GM18511 (cell line): ENCODE measurements around the gene RCOR2.
"Not testable (repeated sequence)": the region's sequence is repeated elsewhere in the genome, so short reads cannot be mapped to it uniquely, and the experiment has no call there.

Experiments used
- ATAC-seq: cut with Tn5 transposase; IDR thresholded peaks from one replicate; pipeline ENCODE4 v1.9.1; 2021; ENCODE audit warnings: mild to moderate bottlenecking, moderate library complexity; ENCODE audit not compliant: unreplicated experiment

Gene RCOR2

DNA sequence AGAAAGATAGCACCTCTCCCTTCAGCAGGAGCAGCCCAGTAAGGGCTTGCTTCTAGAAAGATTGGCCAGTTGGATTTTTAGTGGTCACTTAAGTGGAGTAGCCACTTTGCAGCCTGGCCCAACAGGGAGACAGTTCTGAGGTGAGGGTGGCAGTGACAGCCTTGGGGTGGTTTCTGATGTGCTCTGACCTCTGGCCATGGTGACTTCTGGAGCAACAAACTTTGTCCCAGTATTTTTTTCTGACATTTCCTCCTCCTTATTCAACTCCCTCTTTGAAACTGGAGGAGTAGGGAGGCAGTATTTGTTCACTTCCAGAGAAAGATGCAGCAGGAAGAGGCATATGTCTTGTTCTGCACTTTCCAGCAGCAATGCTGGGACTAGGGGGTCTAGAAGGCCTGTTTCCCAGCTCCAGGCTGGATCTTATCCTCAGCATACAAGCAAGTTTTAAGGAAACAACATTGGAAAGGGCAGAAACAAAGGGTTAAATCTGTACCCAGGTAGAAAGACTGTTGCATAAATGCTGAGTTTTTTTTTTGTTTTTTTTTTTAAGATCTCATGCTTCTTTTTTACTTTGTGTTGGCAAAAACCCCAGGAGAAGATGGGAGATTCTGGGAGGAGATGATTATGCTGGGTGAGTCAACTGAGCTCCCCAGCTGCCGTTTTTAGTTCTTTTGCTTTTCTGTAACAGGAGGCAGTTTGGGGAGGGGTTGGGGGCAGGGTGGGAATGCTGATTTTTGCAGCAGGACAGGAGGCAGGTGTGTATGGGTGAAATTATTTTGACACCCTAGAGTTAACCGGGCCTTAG is 37.2 kb downstream of the RCOR2 start:
- ATAC-seq, result no peak

DNA sequence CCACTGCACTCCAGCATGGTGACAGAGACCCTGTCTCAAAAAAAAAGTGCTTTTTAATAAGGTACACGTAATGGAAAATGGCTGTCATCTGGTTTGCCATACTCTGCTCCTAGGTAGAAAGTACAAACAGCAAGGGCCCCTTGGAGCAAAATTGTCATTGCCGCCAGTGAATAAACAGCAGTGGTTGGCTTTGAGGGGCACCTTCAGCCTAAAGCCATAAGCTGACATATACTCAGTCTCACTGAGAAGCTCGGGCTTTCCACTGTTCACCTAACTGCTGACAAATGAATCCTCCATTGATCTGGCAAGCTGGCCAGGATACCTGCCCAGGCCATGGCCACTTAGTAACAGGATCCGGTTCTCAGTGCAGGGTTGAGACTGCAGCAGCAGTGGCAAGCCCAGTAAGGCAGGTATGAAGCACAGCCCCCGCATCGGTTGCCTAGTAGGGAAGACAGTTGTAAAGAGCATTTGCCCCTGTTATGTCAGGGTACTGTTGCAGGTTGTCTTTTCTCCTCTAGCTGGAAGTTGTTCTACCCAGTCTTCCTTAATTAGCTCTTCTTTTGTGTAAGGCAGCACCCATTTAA is 39.2 kb downstream of the RCOR2 start:
- ATAC-seq, result no peak

DNA sequence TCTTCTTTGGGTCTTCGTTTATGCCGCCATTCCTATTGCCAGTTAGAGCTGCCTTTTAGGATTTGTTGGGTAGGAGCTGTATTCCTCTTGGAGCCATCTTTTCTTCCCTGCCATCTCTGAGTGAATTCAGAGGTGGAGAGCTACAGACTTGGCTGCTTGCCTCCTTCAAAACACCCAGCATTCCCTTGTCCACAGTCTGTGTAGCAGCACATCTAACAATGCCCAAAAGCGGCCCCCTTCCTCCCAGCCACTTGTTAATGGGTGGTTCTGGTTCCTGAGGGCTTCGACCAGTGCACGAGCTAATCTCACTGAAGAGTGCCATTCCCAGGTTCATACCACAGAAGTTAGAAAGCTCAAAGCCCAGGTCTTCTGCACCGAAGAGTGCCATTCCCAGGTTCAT is 40.3 kb downstream of the RCOR2 start:
- ATAC-seq, result no peak

DNA sequence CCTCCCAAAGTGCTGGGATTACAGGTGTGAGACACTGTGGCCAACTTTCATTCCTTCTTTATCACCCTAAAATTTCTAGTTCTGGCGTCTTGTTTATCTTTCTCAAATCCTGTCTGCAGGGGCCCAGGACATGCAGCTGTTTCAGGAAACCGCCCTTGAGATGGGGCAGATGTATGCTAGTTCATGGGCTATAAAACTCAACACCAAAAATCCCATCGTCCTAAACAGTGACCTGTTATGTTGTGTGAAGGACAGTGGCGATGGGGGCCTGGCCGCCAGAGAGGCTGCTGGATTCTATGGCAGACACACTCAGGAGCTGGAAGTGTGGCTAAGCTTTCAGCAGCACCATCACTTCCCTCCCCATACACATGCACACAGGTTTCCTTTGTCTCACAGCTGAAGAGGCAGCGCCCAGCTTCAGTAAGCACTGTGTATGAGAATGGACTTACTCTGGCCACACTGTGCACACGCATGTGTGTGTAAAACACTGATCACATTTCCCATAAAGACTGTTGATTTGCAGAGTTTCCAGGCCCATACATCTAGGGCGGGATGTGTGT is 41.4 kb downstream of the RCOR2 start:
- ATAC-seq, result no peak

DNA sequence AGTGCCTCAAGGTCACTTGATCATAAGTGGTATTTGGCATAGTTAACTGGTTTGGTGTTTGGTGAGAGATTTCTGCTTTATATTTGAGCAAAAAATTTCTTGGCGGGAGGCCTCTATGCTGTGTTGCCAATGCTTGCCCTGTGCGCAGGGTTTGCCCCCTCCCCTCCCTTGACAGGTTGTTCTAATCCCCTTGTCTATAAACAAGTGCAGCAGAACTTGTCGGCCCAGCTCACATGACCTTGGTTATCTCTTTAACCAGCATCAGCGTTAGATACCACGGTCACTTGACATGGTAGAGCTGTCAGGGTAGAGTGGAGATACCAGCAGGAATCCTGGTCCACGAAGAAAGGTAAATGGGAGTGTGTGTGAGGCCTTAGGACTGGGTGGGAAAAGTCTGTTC is 42.5 kb downstream of the RCOR2 start:
- ATAC-seq, result no peak

DNA sequence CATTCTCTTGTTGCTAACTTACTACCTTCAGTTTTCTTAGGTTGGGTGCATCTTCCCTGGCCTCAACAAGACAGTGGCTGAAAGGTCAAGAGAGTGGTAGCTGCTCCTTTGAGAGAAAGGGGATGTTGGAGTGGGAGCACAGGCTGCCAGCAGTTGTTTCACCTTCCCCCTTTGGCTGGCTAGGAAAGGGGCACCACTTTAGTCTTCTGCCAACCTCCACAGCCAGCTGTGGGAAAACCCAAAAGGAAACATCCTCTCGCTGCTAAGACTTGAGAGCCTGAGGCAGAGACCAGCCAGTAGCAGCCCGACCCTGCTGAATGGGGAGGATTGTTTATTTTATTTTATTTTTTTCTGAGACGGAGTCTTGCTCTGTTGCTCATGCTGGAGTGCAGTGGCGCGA is 43.7 kb downstream of the RCOR2 start:
- no peak for ATAC-seq

DNA sequence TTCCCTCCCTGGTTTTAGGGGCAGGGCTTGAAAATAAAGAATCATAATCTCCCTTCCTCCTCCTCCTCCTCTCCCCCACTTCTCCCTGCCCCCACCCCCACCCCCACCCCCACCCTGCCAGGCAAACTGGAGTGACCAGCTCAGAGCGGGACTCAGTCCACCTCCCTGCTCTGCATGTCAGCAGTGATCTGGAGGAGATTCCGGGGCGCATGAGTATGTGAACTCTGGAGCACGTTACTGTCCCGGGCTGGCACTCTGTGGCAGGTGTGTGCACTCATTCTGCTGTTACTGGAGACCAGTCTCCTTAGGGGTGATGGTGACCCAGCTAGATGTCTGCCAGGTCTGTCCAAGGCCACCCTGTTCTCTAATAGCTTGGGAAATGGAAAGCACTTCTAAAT is 44.2 kb downstream of the RCOR2 start:
- no peak for ATAC-seq

DNA sequence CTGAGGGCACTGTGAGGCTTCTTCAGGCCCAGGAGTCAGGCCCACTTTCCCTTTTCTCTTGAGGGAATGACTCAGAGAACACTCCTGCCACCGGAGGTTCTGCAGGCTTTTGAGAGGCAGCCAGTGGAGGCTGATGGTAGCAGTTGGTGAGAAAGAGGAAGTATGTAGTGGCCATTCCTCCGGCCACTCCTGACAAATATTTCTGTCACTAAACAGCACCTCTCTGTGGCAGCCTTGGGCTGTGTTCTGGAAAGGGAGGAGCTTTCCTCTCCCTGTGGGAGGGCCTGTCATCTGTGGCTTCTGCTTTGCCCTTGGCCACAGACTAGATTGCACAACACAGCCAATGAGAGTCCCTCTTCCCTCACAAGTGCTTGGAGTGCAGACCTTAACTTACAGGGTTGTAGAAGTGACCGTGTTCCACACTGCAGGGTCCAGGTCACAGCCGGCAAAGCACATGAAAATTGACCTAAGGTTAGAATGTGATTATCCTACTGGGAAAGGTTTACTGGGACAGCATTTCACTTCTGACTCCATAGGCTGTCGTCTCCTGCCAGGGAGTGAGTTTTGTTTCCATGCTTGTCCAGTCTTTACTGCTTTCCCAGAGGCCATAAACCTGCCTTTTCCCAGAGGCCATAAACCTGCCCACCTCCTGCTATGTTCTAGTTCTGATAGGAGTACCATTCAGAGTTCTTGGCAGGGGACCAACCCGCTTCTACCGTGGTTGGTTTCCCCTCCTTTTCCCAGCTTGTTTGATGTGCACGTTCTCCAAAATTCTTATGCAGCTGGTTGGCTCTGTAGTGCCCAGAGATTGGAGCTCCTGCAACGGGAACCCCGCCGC is 44.8 kb downstream of the RCOR2 start:
- ATAC-seq, result peak; percentile 96

DNA sequence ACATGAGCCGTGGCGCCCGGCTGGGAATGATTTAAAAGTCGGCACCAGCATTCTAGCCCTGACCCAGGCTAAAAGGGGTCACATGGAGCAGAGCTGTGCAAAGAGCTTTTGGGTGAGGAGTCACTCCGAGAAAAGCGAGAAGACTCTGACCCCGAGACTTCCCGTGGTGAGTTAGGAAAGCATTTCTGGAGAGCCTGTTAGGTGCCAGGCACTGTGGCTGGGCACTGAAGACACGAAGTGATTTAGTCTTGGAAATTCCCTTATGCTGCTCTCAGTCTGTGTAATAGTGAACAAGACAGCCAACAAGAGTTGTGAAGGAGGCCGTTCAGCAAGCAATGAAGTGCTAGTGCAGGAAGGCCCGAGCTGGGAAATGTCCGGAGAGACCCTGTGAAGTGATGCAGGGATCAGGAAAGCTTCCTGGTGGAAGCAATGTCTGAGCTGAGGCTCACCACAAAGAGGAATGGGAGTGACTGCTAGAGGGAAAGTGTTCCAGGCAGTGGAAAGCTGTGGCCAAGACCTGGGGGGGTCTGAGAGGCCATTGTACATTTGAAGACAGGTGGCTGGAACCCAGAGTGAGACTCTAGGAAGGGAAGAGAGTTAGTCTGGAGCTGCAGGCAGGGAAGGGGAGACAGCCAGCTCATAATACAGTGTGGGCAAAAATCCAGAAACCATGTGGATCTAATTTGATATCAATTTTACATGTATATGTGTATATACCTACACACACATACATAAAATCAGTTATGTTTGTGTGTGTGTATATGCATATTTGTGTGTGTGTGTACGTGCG is 46.4 kb downstream of the RCOR2 start:
- ATAC-seq, result no peak

DNA sequence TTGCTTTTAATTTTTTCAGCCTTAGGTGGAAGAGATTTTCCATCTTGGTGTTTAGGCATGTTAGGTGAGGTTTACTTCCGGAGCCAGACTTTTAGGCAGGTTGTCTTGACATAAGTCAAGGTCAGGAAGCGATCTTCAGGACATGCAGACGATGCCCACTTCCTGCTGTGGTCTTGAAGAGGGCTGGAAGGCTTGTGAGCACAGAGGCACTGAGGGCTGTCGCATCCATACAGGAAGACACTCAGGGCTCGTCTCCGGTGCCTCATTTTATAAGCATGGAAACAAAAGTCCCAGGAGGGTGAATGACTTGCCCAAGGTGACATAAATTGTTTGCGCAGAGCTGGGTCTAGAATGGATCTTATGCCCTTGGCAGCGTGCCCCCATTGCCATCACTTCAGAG is 47.3 kb downstream of the RCOR2 start:
- no peak for ATAC-seq

DNA sequence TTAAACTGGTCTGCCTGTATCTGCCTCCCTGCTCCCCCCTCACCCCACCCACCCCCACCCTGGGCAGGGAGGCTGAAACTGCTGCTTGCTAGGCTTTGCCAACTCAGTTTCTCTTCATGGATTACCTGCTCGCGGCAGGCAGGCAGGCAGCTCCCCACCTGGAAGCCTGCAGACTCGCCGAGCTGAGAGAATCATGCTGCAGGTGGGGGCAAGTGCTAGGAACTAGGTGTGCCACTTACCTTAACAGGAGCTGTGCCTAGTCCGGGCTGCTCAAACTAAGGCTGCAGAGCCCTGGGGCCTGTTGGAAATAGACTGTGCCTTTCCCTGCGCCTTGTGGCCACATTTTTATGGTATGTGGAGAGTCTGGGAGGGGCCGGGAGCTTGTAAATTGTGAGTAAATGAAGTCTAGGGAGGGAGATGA is 47.8 kb downstream of the RCOR2 start:
- no peak for ATAC-seq

DNA sequence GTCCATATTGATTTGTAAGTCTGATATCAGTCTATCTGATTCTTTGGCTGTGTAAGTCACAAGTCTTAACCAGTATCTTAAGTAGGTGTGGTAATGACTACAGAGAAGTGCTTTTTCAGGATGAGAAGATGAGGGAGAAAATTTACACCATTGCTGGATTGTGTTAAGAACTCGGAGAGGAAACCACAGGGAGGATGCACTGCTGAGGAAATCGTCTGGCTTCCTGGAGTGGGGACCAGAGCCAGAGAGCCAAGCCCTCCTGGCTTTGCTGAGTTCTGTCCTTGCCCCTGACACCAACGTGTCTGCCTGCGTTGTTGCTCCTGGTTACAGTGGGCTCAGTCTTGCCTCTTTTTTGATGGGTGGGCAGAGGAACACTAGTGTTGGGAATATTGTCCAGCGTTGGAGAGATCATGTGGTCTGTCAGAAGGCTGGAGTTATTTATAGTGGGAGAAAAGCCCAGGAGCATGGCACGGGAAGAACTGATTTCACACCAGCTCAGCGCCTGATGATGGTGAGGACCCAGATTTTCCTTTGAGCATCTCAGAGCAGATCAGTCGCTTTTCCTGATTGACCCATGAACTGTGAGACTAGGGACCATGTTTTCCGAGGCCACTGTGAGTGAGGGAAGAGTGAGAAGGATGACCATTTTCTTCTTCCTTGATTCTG is 48.4 kb downstream of the RCOR2 start:
- ATAC-seq, result no peak

DNA sequence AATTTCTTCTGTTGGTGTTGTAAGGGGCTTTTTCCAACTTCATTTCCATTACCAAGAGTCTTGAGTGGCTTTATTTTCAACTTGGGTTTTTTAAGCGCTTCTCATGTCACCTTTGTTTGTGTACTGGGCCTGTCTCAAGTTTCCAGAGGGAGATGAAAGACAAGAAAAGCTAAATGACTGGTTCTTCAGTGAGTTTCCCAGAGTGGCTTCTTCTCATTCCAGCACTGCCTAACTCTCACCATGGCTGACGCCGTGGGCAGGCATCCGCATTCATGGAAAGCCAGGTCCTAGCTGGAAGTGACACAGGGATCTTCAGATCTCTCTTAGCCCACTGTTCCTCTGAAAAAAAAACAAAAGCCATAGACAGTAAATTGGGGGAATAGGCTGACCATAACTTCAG is 49.5 kb downstream of the RCOR2 start:
- no peak for ATAC-seq

DNA sequence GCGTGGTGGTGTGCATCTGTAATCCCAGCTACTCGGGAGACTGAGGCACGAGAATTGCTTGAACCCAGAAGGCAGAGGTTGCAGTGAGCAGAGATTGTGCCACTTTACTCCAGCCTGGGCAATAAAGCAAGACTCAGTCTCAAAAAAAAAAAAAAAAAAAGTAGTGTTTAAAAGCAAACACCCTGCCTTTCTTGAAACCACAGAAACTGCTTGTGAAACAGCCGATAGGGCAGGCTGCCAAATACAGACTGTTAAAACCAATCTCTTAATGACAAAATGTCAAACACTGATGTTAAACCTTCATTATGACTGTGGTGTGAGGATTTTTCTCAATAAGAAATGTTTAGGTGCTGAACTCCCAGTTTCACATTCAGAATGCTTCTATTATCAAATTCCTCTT is 50.8 kb downstream of the RCOR2 start:
- no peak for ATAC-seq

DNA sequence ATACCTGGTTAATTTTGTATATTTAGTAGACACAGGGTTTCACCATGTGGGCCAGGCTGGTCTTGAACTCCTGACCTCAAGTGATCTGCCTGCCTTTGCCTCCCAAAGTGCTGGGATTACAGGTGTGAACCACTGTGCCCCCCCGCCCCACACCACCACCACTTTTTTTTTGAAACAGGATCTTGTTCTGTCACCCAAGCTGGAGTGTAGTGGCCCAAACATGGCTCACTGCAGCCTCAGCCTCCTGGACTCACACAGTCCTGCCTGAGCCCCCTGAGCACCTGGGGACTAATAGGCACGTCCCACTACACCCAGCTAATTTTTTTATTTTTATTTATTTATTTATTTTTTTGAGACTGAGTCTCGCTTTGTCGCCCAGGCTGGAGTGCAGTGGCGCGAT is 53.3 kb downstream of the RCOR2 start:
- not testable (repeated sequence) for ATAC-seq

DNA sequence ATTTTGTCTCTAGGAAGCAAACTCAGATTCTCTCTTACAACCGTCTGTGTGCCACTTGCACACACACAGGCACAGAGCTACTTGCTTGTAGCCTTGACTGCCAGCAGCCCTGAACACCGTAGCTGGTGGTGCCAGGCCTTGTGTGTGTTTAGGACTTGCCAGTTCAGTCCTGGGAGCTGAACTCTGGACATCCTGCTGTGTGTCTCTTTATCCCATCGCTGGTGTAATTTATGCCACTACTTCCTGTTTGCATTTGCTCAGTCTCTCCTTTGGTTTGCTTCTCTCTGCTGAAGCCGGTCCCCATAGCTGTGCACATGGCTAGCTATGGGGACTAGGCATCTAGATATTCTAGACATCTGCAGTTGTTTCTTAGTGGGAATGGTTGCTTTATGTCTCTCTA is 54.0 kb downstream of the RCOR2 start:
- no peak for ATAC-seq
